Stomach (tissue), 9 donors: Measurements from ENCODE around the gene COL21A1. TPM values are rescaled to one million over a fixed set of nuclear protein-coding genes. Genes with fewer than 3 reads are reported as not detected.

Experiments
- DNase-seq, 2 donors: peaks; one replicate each; pipeline versions ENCODE4 v3.0.0 to v3.0.0-alpha.2; 2013 to 2019
- H3K27ac ChIP-seq, 5 donors: fragments of 200-600 bp in 4 of 5; sonication (generic) in 4 of 5; one replicate each; pipeline ENCODE4 v1.5.1; 2013 to 2019; ENCODE audit warnings: mild to moderate bottlenecking in 1 of 5, moderate library complexity in 1 of 5
- H3K27me3 ChIP-seq, 3 donors: fragments of 200-600 bp; sonication (generic); one replicate each; pipeline ENCODE4 v1.5.1; 2017 to 2019; ENCODE audit warnings: mixed run types in 1 of 3
- H3K36me3 ChIP-seq, 4 donors: fragments of 200-600 bp; sonication (generic); 1 replicate in 3 of 4; 2 replicates in 1 of 4; pipeline ENCODE4 v1.5.1; 2016 to 2019
- H3K4me1 ChIP-seq, 4 donors: fragments of 200-600 bp; sonication (generic); one replicate each; pipeline ENCODE4 v1.5.1; 2016 to 2019
- H3K4me3 ChIP-seq, 4 donors: fragments of 200-600 bp; sonication (generic) in 3 of 4; one replicate each; pipeline ENCODE4 v1.5.1; 2016 to 2019; ENCODE audit warnings: mild to moderate bottlenecking in 1 of 4
- H3K9me3 ChIP-seq, 4 donors: fragments of 200-600 bp; sonication (generic); one replicate each; pipeline ENCODE4 v1.5.1; 2016 to 2019
- EP300 ChIP-seq: sonication (generic); formaldehyde crosslinking; IDR thresholded peaks from one replicate; pipeline ENCODE4 v1.6.1; 2017; ENCODE audit warnings: antibody characterized with exemption
- POLR2A ChIP-seq, 4 donors: fragments of 450-650 bp; IDR thresholded peaks; one replicate each; pipeline ENCODE4 v1.6.1; 2016; ENCODE audit warnings: antibody characterized with exemption in 4 of 4, control low read depth in 2 of 4, mild to moderate bottlenecking in 1 of 4, moderate library complexity in 1 of 4
- POLR2AphosphoS5 ChIP-seq, 3 donors: sonication (generic); formaldehyde crosslinking; IDR thresholded peaks; one replicate each; pipeline ENCODE4 v1.6.1; 2016; ENCODE audit warnings: antibody characterized with exemption in 3 of 3
- WGBS, 5 donors: extraction: QIAGEN DNeasy Blood & Tissue Kit in 3 of 5; methylation state at CpG; one replicate each; pipeline versions ENCODE4 v1.1.5 to v1.1.7; 2013 to 2018; 5-methylcytosine and 5-hydroxymethylcytosine counted together
- intact Hi-C: fragments of 100-400 bp; cut with DNase I; formaldehyde crosslinking; loops from one replicate; pipeline ENCODE4 v1.15.1; 2023; ENCODE audit warnings: low total_unique reads
- polyA plus RNA-seq, 3 donors: library from polyadenylated mRNA; stranded (reverse); fragments of 200-250 nt; gene quantifications; one replicate each; pipeline ENCODE4 v1.2.3, GENCODE V29; 2013
- total RNA-seq, 5 donors: library from RNA; depleted of rRNA; stranded (reverse); fragments of >200 nt; gene quantifications; one replicate each; pipeline versions ENCODE4 v1.1.0 to v1.2.3, GENCODE V29; 2014 to 2016
- TF ChIP-seq, protein P1 (sequence below), 7 experiments: fragments of 450-650 bp in 4 of 7; fragments of 200-600 bp in 3 of 7; sonication (generic) in 3 of 7; IDR thresholded peaks; one replicate each; pipeline ENCODE4 v1.5.1; 2016 to 2019; ENCODE audit warnings: antibody characterized with exemption in 7 of 7, control low read depth in 2 of 7, mild to moderate bottlenecking in 1 of 7
- donor health status: healthy with polysubstance abuse.
- donor health status: Bipolar disorder and iron deficiency.
- donor health status: healthy.

COL21A1 gene
- total and polyA plus RNA-seq, 8 donors = 0.31 to 69.4 (median 4.1) TPM; not detected in 1

DNA sequence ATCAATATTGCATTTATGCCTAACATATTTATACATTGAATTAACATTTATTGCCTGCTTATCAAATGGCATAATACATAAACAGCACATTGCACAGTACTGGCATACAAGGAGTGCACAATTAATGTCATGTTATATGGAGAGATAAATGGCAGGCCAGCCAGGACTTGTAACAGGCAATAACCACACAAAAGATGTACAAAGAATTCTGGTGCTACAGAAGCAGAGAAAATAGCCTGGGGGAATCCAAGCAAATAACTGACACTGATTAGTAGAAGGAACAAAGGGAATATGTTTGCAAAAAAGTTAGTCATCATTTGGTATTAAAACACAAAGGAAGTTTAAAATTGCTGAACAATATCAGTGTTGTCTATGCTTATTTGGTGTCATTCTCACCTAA is 27.3 kb downstream of the COL21A1 start:
- no peaks in the 10 kb centered on the region for H3K36me3 ChIP-seq
- no peaks in the 10 kb centered on the region for H3K4me1 ChIP-seq
- H3K27ac ChIP-seq = no peak overlapping the region
- no peaks in the 10 kb centered on the region for H3K9me3 ChIP-seq
- H3K4me3 ChIP-seq = no peak overlapping the region
- intact Hi-C loops = no loop called here
- no peak for TF ChIP-seq POLR2A (IDR thresholded peaks at IDR 0.05)
- TF ChIP-seq EP300 = no peak
- TF ChIP-seq, protein P1, sequence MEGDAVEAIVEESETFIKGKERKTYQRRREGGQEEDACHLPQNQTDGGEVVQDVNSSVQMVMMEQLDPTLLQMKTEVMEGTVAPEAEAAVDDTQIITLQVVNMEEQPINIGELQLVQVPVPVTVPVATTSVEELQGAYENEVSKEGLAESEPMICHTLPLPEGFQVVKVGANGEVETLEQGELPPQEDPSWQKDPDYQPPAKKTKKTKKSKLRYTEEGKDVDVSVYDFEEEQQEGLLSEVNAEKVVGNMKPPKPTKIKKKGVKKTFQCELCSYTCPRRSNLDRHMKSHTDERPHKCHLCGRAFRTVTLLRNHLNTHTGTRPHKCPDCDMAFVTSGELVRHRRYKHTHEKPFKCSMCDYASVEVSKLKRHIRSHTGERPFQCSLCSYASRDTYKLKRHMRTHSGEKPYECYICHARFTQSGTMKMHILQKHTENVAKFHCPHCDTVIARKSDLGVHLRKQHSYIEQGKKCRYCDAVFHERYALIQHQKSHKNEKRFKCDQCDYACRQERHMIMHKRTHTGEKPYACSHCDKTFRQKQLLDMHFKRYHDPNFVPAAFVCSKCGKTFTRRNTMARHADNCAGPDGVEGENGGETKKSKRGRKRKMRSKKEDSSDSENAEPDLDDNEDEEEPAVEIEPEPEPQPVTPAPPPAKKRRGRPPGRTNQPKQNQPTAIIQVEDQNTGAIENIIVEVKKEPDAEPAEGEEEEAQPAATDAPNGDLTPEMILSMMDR (IDR thresholded peaks at IDR 0.05) = no peak
- TF ChIP-seq POLR2AphosphoS5 (IDR thresholded peaks at IDR 0.05) = no peak
- DNase-seq = no peak
- no peaks in the 10 kb centered on the region for H3K27me3 ChIP-seq

DNA sequence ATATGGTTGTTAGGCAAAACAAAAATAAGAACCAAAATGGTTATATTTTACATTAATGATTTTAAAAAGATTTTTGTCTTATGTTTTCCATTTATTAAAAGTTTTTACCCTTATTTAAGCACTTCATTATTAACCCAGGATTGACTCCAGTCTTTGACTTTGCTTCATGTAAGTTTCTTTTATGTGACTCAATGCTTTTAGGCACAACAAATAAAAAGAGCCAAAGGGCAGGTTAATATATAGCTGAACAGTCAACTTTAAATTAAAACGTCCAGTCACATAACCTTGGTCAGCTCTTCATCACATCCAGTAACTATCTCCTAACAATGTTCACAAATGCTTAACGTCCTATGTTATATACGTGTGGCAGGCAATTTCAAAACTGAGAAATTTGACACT is 32.7 kb downstream of the COL21A1 start:
- H3K27me3 ChIP-seq = no peaks in the 10 kb centered on the region
- TF ChIP-seq POLR2AphosphoS5 (IDR thresholded peaks at IDR 0.05) (no peak), EP300 (no peak), POLR2A (IDR thresholded peaks at IDR 0.05) (no peak)
- TF ChIP-seq, protein P1 (IDR thresholded peaks at IDR 0.05) = no peak
- no peaks in the 10 kb centered on the region for H3K36me3 ChIP-seq
- intact Hi-C loops = no loop called here
- no peak for DNase-seq
- H3K9me3 ChIP-seq = no peaks in the 10 kb centered on the region
- no peak overlapping the region for H3K4me3 ChIP-seq
- no peak overlapping the region for H3K27ac ChIP-seq
- no peaks in the 10 kb centered on the region for H3K4me1 ChIP-seq
- WGBS, 5 donors = 31 to 57% (median 54%) methylated on average over 3 of the region's 3 CpGs

DNA sequence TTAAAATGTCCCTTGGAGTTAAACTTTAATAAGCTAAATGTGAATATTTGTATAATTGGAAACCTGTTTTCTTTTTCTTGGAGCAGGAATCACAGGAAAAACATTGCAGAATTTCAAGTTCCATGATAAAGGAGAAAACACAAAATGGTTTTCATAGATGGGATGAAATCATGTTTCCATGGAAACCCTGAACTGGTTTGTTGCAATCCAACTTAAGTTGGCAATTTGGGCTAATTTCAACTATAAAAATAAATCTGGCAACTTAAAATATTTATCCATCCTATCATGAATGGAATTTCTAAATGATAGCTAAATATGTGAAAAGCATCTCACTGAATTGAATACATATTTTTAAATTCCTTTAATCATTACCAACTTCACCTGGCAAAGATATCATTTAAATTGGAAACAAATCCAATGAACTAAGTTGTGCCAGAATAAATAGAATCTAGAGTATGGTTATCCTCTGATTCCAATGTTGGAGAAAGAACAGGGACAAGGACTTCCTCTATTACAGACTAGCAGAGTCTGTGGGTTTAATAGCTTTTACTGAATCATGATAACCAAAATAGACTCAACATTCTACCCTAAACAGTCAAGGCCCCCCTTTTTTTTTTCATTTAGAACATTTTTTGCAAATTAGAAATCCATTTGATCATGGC is 33.2 kb downstream of the COL21A1 start:
- H3K4me1 ChIP-seq = no peaks in the 10 kb centered on the region
- TF ChIP-seq, protein P1 (IDR thresholded peaks at IDR 0.05) = no peak
- TF ChIP-seq POLR2AphosphoS5 (IDR thresholded peaks at IDR 0.05) = no peak
- no peak for TF ChIP-seq POLR2A (IDR thresholded peaks at IDR 0.05)
- no peak for TF ChIP-seq EP300
- H3K4me3 ChIP-seq = no peak overlapping the region
- no peaks in the 10 kb centered on the region for H3K9me3 ChIP-seq
- H3K27ac ChIP-seq = no peak overlapping the region
- DNase-seq = no peak
- no peaks in the 10 kb centered on the region for H3K27me3 ChIP-seq
- H3K36me3 ChIP-seq = no peaks in the 10 kb centered on the region
- intact Hi-C loops = no loop called here

DNA sequence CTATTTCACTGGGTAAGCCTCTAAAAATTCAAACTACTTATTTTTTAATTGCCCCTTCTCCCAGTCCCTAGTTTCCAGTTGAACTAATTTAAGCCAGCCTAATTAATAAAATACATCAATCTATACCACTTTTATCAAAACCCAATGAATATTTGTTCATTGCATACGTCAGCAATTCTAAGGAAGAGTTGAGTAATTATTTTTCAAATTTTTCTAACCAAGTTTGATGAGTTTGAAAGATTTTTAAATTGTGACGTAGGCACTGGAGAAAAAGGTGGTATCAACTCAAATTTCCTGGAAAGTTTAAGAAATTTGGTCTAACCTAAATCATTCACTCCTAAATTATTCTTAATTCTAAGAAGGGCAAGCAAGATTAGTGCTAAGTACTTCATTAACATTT is 35.7 kb downstream of the COL21A1 start:
- no peak for DNase-seq
- H3K36me3 ChIP-seq = no peaks in the 10 kb centered on the region
- H3K27ac ChIP-seq = no peak overlapping the region
- WGBS, 5 donors = 33 to 59% (median 50%) methylated on average over 2 of the region's 2 CpGs
- H3K4me3 ChIP-seq = no peak overlapping the region
- no peak for TF ChIP-seq POLR2A (IDR thresholded peaks at IDR 0.05)
- intact Hi-C loops = no loop called here
- H3K9me3 ChIP-seq = no peaks in the 10 kb centered on the region
- no peaks in the 10 kb centered on the region for H3K27me3 ChIP-seq
- H3K4me1 ChIP-seq = no peaks in the 10 kb centered on the region

DNA sequence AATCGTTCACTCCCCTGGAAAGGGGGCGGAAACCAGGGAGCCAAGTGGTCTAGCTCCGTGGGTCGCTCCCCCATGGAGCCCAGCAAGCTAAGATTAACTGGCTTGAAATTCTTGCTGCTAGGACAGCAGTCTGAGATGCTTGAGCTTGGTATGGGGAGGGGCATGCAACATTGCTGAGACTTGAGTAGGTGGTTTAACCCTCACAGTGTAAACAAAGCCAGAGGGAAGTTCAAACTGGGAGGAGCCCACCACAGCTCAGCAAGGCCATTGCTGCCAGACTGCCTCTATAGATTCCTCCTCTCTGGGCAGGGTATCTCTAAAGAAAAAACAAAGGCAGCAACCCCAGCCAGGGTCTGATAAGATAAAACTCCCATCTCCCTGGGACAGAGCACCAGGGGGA is 43.2 kb downstream of the COL21A1 start:
- TF ChIP-seq, protein P1 (IDR thresholded peaks at IDR 0.05) = no peak
- no peak for TF ChIP-seq POLR2AphosphoS5 (IDR thresholded peaks at IDR 0.05)
- TF ChIP-seq POLR2A (IDR thresholded peaks at IDR 0.05) = no peak
- TF ChIP-seq EP300 = no peak
- no peaks in the 10 kb centered on the region for H3K9me3 ChIP-seq
- H3K4me3 ChIP-seq = no peak overlapping the region
- DNase-seq = no peak
- intact Hi-C loops = no loop called here
- H3K27ac ChIP-seq = no peak overlapping the region
- H3K27me3 ChIP-seq = no peaks in the 10 kb centered on the region
- no peaks in the 10 kb centered on the region for H3K4me1 ChIP-seq
- 76 to 92% (median 81%) methylated on average over 4 of the region's 4 CpGs for WGBS, 5 donors
- H3K36me3 ChIP-seq = no peaks in the 10 kb centered on the region
